ENCODE results near the gene CDK9.

The CDK9 gene

DNA sequence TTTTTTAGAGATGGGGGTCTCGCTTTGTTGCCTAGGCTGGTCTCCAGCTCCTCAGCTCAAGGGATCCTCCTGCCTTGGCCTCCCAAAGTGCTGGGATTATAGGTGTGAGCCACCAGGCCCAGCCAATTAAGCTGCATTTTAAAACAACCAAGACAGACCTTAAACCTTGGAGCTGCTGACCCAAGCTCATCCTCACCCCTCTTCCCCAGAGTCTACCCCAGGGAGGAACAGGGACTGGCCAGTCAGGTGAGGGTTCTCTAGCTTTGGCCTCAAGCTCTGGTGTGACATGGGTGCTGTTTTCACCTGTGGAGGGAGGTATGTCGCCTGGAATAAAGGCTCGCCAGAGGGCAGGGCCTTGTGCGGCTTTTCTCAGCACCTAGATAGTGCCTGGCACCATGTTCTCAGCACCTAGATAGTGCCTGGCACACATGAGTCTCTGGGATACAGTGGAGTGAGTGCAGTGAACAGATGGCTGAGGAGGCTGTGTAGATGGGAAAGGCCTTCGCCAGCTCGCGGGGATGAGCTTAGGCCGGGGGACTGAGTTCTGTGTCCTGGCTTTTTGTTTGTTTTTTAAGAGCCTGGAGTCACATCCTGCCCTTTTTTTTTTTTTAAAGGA lies 7.4 kb downstream of the CDK9 start:
- Mint-ChIP-seq H3K9me3 (no peaks in the 10 kb centered on the region), H3K27me3 (no peaks in the 10 kb centered on the region), H3K4me1 (peaks cover 37 to 60% of the 10 kb centered on the region in 2 donors), H3K4me3 (no peak overlapping the region), H3K36me3 (peaks cover 28 to 31% of the 10 kb centered on the region in 2 donors), H3K27ac (peak overlapping the region; percentile 74)
- DNase-seq: no peak
- no peak for ATAC-seq (replicated peaks)

- DNase-seq: no peak
- Mint-ChIP-seq H3K27ac (peak overlapping the region; percentile 77), H3K36me3 (peaks cover 19 to 22% of the 10 kb centered on the region in 2 donors), H3K4me3 (no peak overlapping the region), H3K4me1 (peaks cover 32 to 57% of the 10 kb centered on the region in 2 donors), H3K9me3 (no peaks in the 10 kb centered on the region), H3K27me3 (no peaks in the 10 kb centered on the region)
- no peak for ATAC-seq (replicated peaks)
These were observed 8.4 kb downstream of the CDK9 start for GRCh38 chr9:127794001-127794791.

- peaks cover 4 to 8% of the 10 kb centered on the region in 2 donors for H3K36me3 Mint-ChIP-seq
- H3K9me3 Mint-ChIP-seq: no peaks in the 10 kb centered on the region
- peak overlapping the region; percentile 74 to 82 for H3K4me3 Mint-ChIP-seq
- peaks cover 26 to 49% of the 10 kb centered on the region in 2 donors for H3K4me1 Mint-ChIP-seq
- no peaks in the 10 kb centered on the region for H3K27me3 Mint-ChIP-seq
- peak; percentile 80 to 81 for ATAC-seq (replicated peaks)
- H3K27ac Mint-ChIP-seq: peak overlapping the region; percentile 94
- no peak for DNase-seq
These were observed 10.5 kb downstream of the CDK9 start for GRCh38 chr9:127796225-127796813.

GRCh38 chr9:127796852-127797370 lies 11.1 kb downstream of the CDK9 start:
- DNase-seq: no peak
- Mint-ChIP-seq H3K4me1 (peaks cover 29 to 54% of the 10 kb centered on the region in 2 donors), H3K4me3 (peak overlapping the region; percentile 74 to 82), H3K36me3 (peaks cover 4% of the 10 kb centered on the region in 2 donors), H3K9me3 (no peaks in the 10 kb centered on the region), H3K27me3 (no peaks in the 10 kb centered on the region), H3K27ac (peak overlapping the region; percentile 94)
- ATAC-seq (replicated peaks): peak; percentile 60 to 61

GRCh38 chr9:127801955-127802575 lies 16.2 kb downstream of the CDK9 start:
- ATAC-seq (replicated peaks) (peak; percentile 0 to 1), DNase-seq (no peak)
- Mint-ChIP-seq H3K27me3 (no peaks in the 10 kb centered on the region), H3K4me3 (peak overlapping the region; percentile 97 to 99), H3K4me1 (peaks cover 20 to 57% of the 10 kb centered on the region in 2 donors), H3K9me3 (no peaks in the 10 kb centered on the region), H3K36me3 (peaks cover 12 to 13% of the 10 kb centered on the region in 2 donors), H3K27ac (peak overlapping the region; percentile 95)

DNA sequence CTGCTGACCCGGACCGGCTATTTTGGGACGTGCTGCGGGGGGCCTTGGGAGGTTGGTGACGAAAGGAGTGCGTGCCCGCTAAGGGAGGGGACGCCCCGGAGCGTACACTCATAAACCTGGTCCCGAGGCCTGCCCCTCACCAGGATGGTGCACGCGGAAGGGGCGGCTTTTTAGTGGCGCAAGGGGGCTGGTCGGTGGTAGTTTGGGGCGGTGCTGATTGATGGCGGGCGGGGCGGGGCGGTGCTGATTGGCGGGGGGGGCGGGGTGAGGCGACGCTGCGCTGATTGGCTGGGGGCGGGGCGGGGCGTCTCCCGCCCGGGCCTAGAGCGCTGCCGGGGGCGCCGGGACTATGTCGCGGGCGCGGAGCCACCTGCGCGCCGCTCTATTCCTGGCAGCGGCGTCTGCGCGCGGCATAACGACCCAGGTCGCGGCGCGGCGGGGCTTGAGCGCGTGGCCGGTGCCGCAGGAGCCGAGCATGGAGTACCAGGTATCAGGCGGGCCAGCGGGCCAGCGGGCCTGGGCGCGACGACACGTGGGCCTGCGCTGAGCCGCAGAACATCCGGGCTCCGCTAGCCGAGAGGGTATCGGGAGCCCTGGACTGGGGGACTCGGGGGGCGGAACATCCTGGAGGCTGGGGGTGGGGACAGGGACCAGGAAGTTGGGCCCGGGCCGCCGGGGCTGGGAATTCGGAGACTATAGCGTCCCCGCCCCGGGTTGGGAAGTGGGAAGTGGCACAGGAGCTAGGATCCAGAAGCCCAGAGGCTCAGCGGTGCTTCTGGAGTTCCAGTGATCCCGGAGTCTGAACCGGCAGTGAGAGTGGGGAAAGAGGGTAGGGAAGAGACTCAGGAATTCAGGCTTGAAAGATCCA lies 17.0 kb downstream of the CDK9 start, which contains the start of gene FPGS:
FPGS (plus strand) TSS at position 307 of the 868 bp plus-strand sequence; CDS start at position 350, 43 bp downstream.
- H3K9me3 Mint-ChIP-seq: no peaks in the 10 kb centered on the region
- peak within 1 kb of the TSS; percentile 97 to 99 for H3K4me3 Mint-ChIP-seq
- H3K36me3 Mint-ChIP-seq: peaks cover 17 to 21% of the 10 kb centered on the region in 2 donors
- peak; percentile 85 for DNase-seq
- peak; percentile 89 to 90 for ATAC-seq (replicated peaks)
- no peaks in the 10 kb centered on the region for H3K27me3 Mint-ChIP-seq
- peak within 1 kb of the TSS; percentile 99 for H3K27ac Mint-ChIP-seq
- peaks cover 19 to 57% of the 10 kb centered on the region in 2 donors for H3K4me1 Mint-ChIP-seq

- ATAC-seq (replicated peaks) (peak; percentile 12 to 21), DNase-seq (no peak)
- peak overlapping the region; percentile 99 for H3K27ac Mint-ChIP-seq
- H3K9me3 Mint-ChIP-seq: no peaks in the 10 kb centered on the region
- peaks cover 18 to 27% of the 10 kb centered on the region in 2 donors for H3K36me3 Mint-ChIP-seq
- H3K27me3 Mint-ChIP-seq: no peaks in the 10 kb centered on the region
- peak overlapping the region; percentile 97 to 99 for H3K4me3 Mint-ChIP-seq
- peaks cover 18 to 50% of the 10 kb centered on the region in 2 donors for H3K4me1 Mint-ChIP-seq
These were observed 17.9 kb downstream of the CDK9 start for GRCh38 chr9:127803507-127804352.

GRCh38 chr9:127805620-127806019 lies 19.8 kb downstream of the CDK9 start:
- H3K27me3 Mint-ChIP-seq: no peaks in the 10 kb centered on the region
- no peaks in the 10 kb centered on the region for H3K9me3 Mint-ChIP-seq
- ATAC-seq (replicated peaks): no peak
- H3K4me3 Mint-ChIP-seq: no peak overlapping the region
- H3K4me1 Mint-ChIP-seq: peaks cover 18 to 50% of the 10 kb centered on the region in 2 donors
- H3K36me3 Mint-ChIP-seq: peaks cover 31 to 40% of the 10 kb centered on the region in 2 donors
- DNase-seq: no peak
- H3K27ac Mint-ChIP-seq: no peak overlapping the region

DNA sequence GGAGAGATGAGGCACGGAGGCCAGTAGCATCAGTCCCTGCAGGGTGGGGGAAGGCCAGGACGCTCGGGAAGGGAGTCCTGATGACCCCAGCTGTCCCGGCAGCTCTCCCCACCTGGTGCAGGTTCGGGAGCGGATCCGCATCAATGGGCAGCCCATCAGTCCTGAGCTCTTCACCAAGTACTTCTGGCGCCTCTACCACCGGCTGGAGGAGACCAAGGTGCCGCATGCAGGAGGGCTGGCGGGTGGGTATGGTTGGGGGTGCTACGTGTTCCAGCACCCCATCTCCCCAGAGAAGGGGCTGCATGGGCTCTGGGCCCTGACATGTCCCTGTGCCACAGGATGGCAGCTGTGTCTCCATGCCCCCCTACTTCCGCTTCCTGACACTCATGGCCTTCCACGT lies 21.0 kb downstream of the CDK9 start:
- peak overlapping the region; percentile 33 for H3K27ac Mint-ChIP-seq
- H3K4me3 Mint-ChIP-seq: no peak overlapping the region
- H3K4me1 Mint-ChIP-seq: peaks cover 16 to 42% of the 10 kb centered on the region in 2 donors
- H3K36me3 Mint-ChIP-seq: peaks cover 34 to 43% of the 10 kb centered on the region in 2 donors
- no peak for DNase-seq
- ATAC-seq (replicated peaks): no peak
- H3K27me3 Mint-ChIP-seq: no peaks in the 10 kb centered on the region
- no peaks in the 10 kb centered on the region for H3K9me3 Mint-ChIP-seq

GRCh38 chr9:127808347-127809001 lies 22.6 kb downstream of the CDK9 start:
- H3K4me1 Mint-ChIP-seq: peaks cover 13 to 26% of the 10 kb centered on the region in 2 donors
- DNase-seq (no peak), ATAC-seq (replicated peaks) (no peak)
- peak overlapping the region; percentile 47 for H3K27ac Mint-ChIP-seq
- H3K4me3 Mint-ChIP-seq: no peak overlapping the region
- H3K27me3 Mint-ChIP-seq: no peaks in the 10 kb centered on the region
- H3K9me3 Mint-ChIP-seq: no peaks in the 10 kb centered on the region
- peaks cover 37 to 45% of the 10 kb centered on the region in 2 donors for H3K36me3 Mint-ChIP-seq

DNA sequence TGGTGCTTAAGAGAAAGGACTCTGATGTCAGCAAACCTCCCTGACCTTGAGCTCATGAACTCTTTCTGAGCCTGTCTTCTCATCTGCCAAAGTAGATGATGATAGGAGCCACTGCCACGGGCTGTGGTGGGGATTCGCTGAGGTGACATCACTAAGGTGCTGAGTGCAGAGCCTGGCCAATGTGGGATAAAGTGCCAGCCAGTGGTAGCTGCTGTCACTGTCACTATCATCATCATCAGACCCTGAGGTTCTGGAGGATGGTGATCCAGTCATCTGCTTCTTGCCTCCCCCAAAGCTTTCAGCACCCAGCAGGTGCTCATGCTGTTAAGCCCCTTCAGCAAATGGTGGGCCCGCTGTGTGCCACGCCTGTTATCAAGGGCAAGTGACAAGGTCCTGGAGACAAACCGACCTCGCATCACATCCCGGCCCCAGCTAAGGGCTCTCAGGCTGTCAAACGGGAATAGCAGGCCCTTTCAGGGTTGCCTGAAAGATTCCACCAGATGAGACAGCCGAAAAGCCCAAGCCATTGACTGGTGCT lies 23.2 kb downstream of the CDK9 start:
- Mint-ChIP-seq H3K27ac (peak overlapping the region; percentile 47), H3K9me3 (no peaks in the 10 kb centered on the region), H3K4me3 (no peak overlapping the region), H3K4me1 (peaks cover 9 to 20% of the 10 kb centered on the region in 2 donors), H3K27me3 (no peaks in the 10 kb centered on the region), H3K36me3 (peaks cover 38 to 49% of the 10 kb centered on the region in 2 donors)
- ATAC-seq (replicated peaks) (no peak), DNase-seq (no peak)
